ENCODE measurements around the gene ELFN1.

ELFN1 gene

DNA sequence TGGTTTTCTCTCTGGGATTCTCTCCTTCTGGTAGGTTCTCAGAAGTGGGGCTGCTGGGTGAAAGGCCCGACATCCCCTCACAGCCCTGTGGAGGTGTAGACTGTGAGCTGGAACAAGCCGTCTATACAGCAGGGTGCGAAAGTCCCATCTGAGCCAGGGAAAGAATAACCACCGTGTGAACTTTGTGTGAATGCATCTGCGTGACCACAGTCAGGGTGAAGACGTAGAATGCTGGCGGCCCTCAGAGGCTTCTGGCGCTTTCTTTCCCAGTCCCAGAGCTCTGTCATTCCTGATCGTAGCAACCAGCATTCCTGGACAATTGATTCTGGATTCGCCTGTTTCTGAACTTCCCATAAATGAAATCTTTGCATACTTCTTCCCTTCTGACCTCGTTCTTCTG is 30.0 kb downstream of the ELFN1 start:
- H3K36me3 ChIP-seq (ENCODE audit: insufficient read depth, low read length) = no peaks in the 10 kb centered on the region
- H3K9ac ChIP-seq (ENCODE audit: low read depth, low read length) = no peak overlapping the region
- peaks cover 23% of the 10 kb centered on the region for H3K4me1 ChIP-seq (ENCODE audit: insufficient read depth, low read length)
- 92% methylated on average over 11 of the region's 11 CpGs for WGBS
- H3K9me3 ChIP-seq (ENCODE audit: insufficient read depth, low read depth, low read length) = peaks cover 16% of the 10 kb centered on the region
- H3K4me3 ChIP-seq (ENCODE audit: low read length) = no peak overlapping the region
- H3K27ac ChIP-seq (ENCODE audit: low read depth, low read length) = no peak overlapping the region
- H3K27me3 ChIP-seq (ENCODE audit: insufficient read depth, low read length) = peaks cover 13% of the 10 kb centered on the region

- no peak overlapping the region for H3K9ac ChIP-seq (ENCODE audit: low read depth, low read length)
- H3K36me3 ChIP-seq (ENCODE audit: insufficient read depth, low read length) = no peaks in the 10 kb centered on the region
- peaks cover 23% of the 10 kb centered on the region for H3K4me1 ChIP-seq (ENCODE audit: insufficient read depth, low read length)
- no peak overlapping the region for H3K27ac ChIP-seq (ENCODE audit: low read depth, low read length)
- peaks cover 16% of the 10 kb centered on the region for H3K9me3 ChIP-seq (ENCODE audit: insufficient read depth, low read depth, low read length)
- H3K27me3 ChIP-seq (ENCODE audit: insufficient read depth, low read length) = peaks cover 13% of the 10 kb centered on the region
- H3K4me3 ChIP-seq (ENCODE audit: low read length) = no peak overlapping the region
- 95% methylated on average over 27 of the region's 27 CpGs for WGBS
These were observed 30.7 kb downstream of the ELFN1 start for GRCh38 chr7:1700536-1701333.

DNA sequence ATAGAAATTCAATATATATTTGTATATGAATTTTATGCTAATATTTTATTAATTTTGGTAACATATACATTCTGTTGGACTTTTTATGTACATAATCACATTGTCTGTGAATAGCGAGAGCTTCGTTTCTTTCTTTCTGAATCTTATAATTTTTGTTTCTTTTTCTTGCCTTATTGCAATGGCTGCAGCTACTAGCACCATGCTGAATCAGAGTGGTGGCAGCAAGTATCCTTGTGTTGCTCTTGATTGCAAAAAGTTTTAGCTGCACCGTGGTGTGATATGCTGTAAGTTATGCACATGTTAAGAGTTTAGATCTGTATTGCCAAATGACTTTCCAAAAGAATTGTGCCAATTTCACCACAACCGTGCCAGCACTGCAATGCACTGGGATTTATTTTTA is 32.6 kb downstream of the ELFN1 start:
- Histone ChIP-seq H3K27ac (ENCODE audit: low read depth, low read length) (no peak overlapping the region), H3K4me1 (ENCODE audit: insufficient read depth, low read length) (peaks cover 23% of the 10 kb centered on the region), H3K9ac (ENCODE audit: low read depth, low read length) (no peak overlapping the region), H3K36me3 (ENCODE audit: insufficient read depth, low read length) (no peaks in the 10 kb centered on the region), H3K27me3 (ENCODE audit: insufficient read depth, low read length) (peaks cover 13% of the 10 kb centered on the region), H3K4me3 (ENCODE audit: low read length) (no peak overlapping the region), H3K9me3 (ENCODE audit: insufficient read depth, low read depth, low read length) (peaks cover 16% of the 10 kb centered on the region)
- WGBS = 98% methylated on average over 4 of the region's 4 CpGs

- H3K4me1 ChIP-seq (ENCODE audit: insufficient read depth, low read length) = peaks cover 17% of the 10 kb centered on the region
- H3K27me3 ChIP-seq (ENCODE audit: insufficient read depth, low read length) = peaks cover 13% of the 10 kb centered on the region
- 0 out of 2 replicates have a peak overlapping the region, but pooled peaks have one; percentile 3 for H3K4me3 ChIP-seq (ENCODE audit: low read length)
- peaks cover 16% of the 10 kb centered on the region for H3K9me3 ChIP-seq (ENCODE audit: insufficient read depth, low read depth, low read length)
- no peak overlapping the region for H3K27ac ChIP-seq (ENCODE audit: low read depth, low read length)
- H3K36me3 ChIP-seq (ENCODE audit: insufficient read depth, low read length) = no peaks in the 10 kb centered on the region
- H3K9ac ChIP-seq (ENCODE audit: low read depth, low read length) = no peak overlapping the region
- 7% methylated on average over 8 of the region's 8 CpGs for WGBS
These were observed 33.4 kb downstream of the ELFN1 start for GRCh38 chr7:1703441-1703840.

DNA sequence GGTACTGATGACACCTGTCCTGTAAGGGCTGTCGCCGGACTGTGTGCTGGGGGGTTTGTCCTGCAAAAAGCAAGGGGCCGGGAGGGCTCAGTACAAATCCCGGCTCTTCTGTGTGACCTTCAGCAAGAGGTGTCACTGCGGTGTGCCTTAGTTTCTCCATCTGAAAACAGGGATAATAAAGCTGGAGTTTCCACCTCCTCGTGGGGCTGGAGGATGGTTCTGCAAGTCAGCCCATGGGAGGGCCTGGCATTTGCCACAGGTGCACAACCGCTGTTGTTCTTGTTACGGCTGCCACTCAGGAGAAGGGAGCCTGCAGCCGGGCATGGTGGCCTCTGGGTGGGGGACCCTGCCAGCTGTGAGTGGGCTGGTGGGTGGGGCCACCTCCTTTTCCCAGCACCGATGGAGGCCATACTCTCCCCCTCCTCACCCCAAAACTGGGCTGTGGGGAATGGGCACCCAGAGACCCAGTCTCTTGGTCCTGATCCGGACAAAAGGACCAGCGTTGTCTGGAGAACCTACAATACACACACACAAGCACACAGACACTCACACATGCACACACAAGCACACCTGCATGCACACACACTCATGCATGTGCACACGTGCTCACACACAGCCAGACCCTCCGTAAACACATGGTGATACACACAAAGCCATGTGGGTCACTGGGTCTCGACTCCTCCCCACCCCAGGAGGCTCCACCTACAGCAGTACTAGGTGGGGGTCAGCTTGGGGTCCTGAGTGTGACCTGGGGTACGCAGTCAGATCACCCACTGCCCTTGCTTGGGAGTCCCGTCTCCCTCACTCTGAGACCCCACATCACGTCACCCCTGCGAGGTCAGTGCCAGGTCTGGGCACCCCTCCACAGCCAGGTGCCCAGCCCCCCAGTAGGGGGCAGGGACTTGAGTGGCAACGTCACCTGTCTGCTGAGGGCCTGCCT is 34.1 kb downstream of the ELFN1 start:
- Histone ChIP-seq H3K36me3 (ENCODE audit: insufficient read depth, low read length) (no peaks in the 10 kb centered on the region), H3K27ac (ENCODE audit: low read depth, low read length) (no peak overlapping the region), H3K9me3 (ENCODE audit: insufficient read depth, low read depth, low read length) (peaks cover 16% of the 10 kb centered on the region), H3K4me3 (ENCODE audit: low read length) (no peak overlapping the region), H3K4me1 (ENCODE audit: insufficient read depth, low read length) (peaks cover 17% of the 10 kb centered on the region), H3K9ac (ENCODE audit: low read depth, low read length) (no peak overlapping the region), H3K27me3 (ENCODE audit: insufficient read depth, low read length) (peaks cover 13% of the 10 kb centered on the region)
- 69% methylated on average over 20 of the region's 20 CpGs for WGBS

GRCh38 chr7:1704811-1705738 is 35.0 kb downstream of the ELFN1 start:
- H3K27ac ChIP-seq (ENCODE audit: low read depth, low read length) = no peak overlapping the region
- H3K36me3 ChIP-seq (ENCODE audit: insufficient read depth, low read length) = no peaks in the 10 kb centered on the region
- peaks cover 17% of the 10 kb centered on the region for H3K4me1 ChIP-seq (ENCODE audit: insufficient read depth, low read length)
- no peak overlapping the region for H3K4me3 ChIP-seq (ENCODE audit: low read length)
- WGBS = 27% methylated on average over 22 of the region's 26 CpGs
- H3K27me3 ChIP-seq (ENCODE audit: insufficient read depth, low read length) = peaks cover 13% of the 10 kb centered on the region
- peaks cover 22% of the 10 kb centered on the region for H3K9me3 ChIP-seq (ENCODE audit: insufficient read depth, low read depth, low read length)
- no peak overlapping the region for H3K9ac ChIP-seq (ENCODE audit: low read depth, low read length)

DNA sequence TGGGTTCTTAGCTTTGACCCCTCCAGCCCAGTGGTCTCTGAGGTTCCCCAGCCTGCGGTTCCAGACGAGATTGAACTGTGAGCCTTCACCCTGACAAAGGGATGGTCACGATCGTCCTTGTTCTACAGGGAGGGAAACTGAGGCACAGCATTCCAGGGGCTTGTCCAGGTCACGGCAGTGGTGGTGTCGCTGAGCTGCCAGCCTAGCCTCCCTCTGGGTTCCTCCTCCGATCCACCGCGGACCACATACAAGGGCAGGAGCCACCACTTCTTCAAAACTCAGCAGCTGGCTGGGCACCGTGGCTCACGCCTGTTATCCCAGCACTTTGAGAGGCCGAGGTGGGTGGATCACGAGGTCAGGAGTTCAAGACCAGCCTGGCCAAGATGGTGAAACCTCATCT is 35.8 kb downstream of the ELFN1 start:
- no peak overlapping the region for H3K4me3 ChIP-seq (ENCODE audit: low read length)
- no peak overlapping the region for H3K27ac ChIP-seq (ENCODE audit: low read depth, low read length)
- H3K9ac ChIP-seq (ENCODE audit: low read depth, low read length) = no peak overlapping the region
- H3K9me3 ChIP-seq (ENCODE audit: insufficient read depth, low read depth, low read length) = peaks cover 22% of the 10 kb centered on the region
- peaks cover 17% of the 10 kb centered on the region for H3K4me1 ChIP-seq (ENCODE audit: insufficient read depth, low read length)
- 92% methylated on average over 13 of the region's 13 CpGs for WGBS
- H3K27me3 ChIP-seq (ENCODE audit: insufficient read depth, low read length) = peaks cover 13% of the 10 kb centered on the region
- no peaks in the 10 kb centered on the region for H3K36me3 ChIP-seq (ENCODE audit: insufficient read depth, low read length)

GRCh38 chr7:1706381-1706720 is 36.3 kb downstream of the ELFN1 start:
- no peak overlapping the region for H3K9ac ChIP-seq (ENCODE audit: low read depth, low read length)
- no peak overlapping the region for H3K4me3 ChIP-seq (ENCODE audit: low read length)
- WGBS = 93% methylated on average over 5 of the region's 5 CpGs
- peaks cover 13% of the 10 kb centered on the region for H3K27me3 ChIP-seq (ENCODE audit: insufficient read depth, low read length)
- H3K27ac ChIP-seq (ENCODE audit: low read depth, low read length) = no peak overlapping the region
- peaks cover 17% of the 10 kb centered on the region for H3K4me1 ChIP-seq (ENCODE audit: insufficient read depth, low read length)
- peaks cover 21% of the 10 kb centered on the region for H3K9me3 ChIP-seq (ENCODE audit: insufficient read depth, low read depth, low read length)
- no peaks in the 10 kb centered on the region for H3K36me3 ChIP-seq (ENCODE audit: insufficient read depth, low read length)

DNA sequence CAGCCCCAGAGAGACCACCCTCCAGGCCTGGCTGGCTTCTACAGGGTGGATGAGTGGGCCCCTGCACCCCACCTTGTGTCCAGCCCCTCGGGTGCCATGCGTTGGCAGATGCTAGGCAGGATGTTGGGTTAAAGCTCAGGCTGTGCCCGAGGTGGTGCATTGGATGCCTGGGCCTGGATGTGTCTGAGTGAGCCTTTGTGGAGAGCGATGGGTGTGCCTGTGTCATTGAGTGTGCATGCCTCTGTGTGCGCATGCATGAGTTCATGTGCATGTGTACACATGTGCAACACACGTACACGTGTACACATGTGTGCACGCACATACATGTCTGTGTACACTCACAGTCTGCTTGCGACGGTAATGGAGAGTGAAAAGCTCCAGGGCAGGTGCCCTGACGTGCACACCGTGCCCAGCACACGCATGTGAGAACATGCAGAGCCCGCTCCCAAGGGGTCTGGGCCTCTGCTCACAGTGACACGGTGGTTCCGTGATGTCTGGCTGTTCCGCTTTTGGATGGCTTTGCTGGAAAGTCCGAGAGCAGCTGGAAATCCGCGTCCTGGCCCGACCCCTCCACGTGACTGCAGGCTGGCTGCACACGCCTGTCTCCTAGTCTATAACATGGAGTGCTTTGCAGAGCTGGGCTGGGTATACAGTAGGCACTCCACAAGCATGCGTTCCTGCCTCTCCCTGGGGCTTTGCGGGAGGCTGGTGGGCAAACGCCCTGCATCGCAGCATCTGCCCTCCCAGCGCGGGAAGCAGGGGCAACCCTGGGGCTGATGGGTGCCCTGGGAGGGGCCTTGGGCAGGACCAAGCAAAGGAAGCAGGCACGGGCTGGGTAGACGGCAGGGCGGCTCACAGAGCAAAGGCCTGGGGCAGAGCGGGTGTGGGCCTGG is 36.9 kb downstream of the ELFN1 start:
- peaks cover 17% of the 10 kb centered on the region for H3K4me1 ChIP-seq (ENCODE audit: insufficient read depth, low read length)
- no peak overlapping the region for H3K27ac ChIP-seq (ENCODE audit: low read depth, low read length)
- H3K9ac ChIP-seq (ENCODE audit: low read depth, low read length) = no peak overlapping the region
- H3K27me3 ChIP-seq (ENCODE audit: insufficient read depth, low read length) = peaks cover 13% of the 10 kb centered on the region
- peaks cover 16% of the 10 kb centered on the region for H3K9me3 ChIP-seq (ENCODE audit: insufficient read depth, low read depth, low read length)
- no peaks in the 10 kb centered on the region for H3K36me3 ChIP-seq (ENCODE audit: insufficient read depth, low read length)
- WGBS = 87% methylated on average over 33 of the region's 33 CpGs
- H3K4me3 ChIP-seq (ENCODE audit: low read length) = no peak overlapping the region

Measured in HUES64 (cell line).